A549 (cell line): ENCODE data around the gene CAPN9. TPM values are rescaled to one million over a fixed set of nuclear protein-coding genes. Genes with fewer than 3 reads are reported as not detected.

Experiments used
- ATAC-seq, 2 experiments: fragments of 200-7000 bp in 1 of 2; fragments of >200 bp in 1 of 2; cut with Nextera tagmentation in 1 of 2; cut with Tn5 transposase in 1 of 2; 3 replicates each; pipeline versions ENCODE4 v1.8.0 to v1.9.1; 2018 to 2020; ENCODE audit warnings: mild to moderate bottlenecking in 1 of 2, moderate library complexity in 1 of 2
- CTCF ChIA-PET: fragments of 300-600 bp; sonication (Branson Sonifier 250); formaldehyde crosslinking; extraction: SDS; loops from one replicate; lab custom pipeline; 2021; ENCODE audit warnings: antibody characterized with exemption, inconsistent platforms; lab: Yijun Ruan, JAX
- POLR2A ChIA-PET: fragments of 350-600 bp; formaldehyde crosslinking; extraction: SDS; loops from one replicate; lab custom pipeline; 2021; ENCODE audit warnings: antibody characterized with exemption, inconsistent platforms; lab: Yijun Ruan, JAX
- DNase-seq, 2 experiments: peaks; one replicate each; pipeline versions ENCODE4 v3.0.0 to v3.0.0-alpha.2; 2011 to 2016; ENCODE audit warnings: low read depth in 1 of 2, low spot score in 1 of 2
- FAIRE-seq: peaks from 2 replicates; lab custom pipeline; 2011; peaks lifted over from hg19 to GRCh38; lab: Jason Lieb, UNC
- H3K27ac ChIP-seq, 2 experiments: fragments of >200 bp; sonication (Bioruptor Twin); formaldehyde crosslinking; 3 replicates each; pipeline ENCODE4 v1.5.1; 2016 to 2017
- H3K4me1 ChIP-seq: fragments of >200 bp; sonication (Bioruptor Twin); formaldehyde crosslinking; 3 replicates; pipeline ENCODE4 v1.6.1; 2016
- H3K4me2 ChIP-seq: fragments of >200 bp; sonication (Bioruptor Twin); formaldehyde crosslinking; 3 replicates; pipeline ENCODE4 v1.6.1; 2016
- H3K4me3 ChIP-seq: fragments of >200 bp; sonication (Bioruptor Twin); formaldehyde crosslinking; 3 replicates; pipeline ENCODE4 v1.5.1; 2016
- H3K9me3 ChIP-seq: fragments of >200 bp; sonication (Bioruptor Twin); formaldehyde crosslinking; 3 replicates; pipeline ENCODE4 v1.6.1; 2016
- BHLHE40 ChIP-seq: IDR thresholded peaks from 2 replicates; pipeline ENCODE4 v1.6.1; 2012; ENCODE audit warnings: low read depth, low read length, inconsistent platforms
- CBX8 ChIP-seq: fragments of 200-600 bp; sonication (generic); IDR thresholded peaks from 2 replicates; pipeline ENCODE4 v1.6.1; 2016
- CHD2 ChIP-seq: fragments of 150-350 bp; IDR thresholded peaks from 2 replicates; pipeline ENCODE4 v1.6.1; 2014; ENCODE audit warnings: low read length; ENCODE audit not compliant: partially characterized antibody
- CHD4 ChIP-seq: fragments of 200-600 bp; sonication (generic); IDR thresholded peaks from 2 replicates; pipeline ENCODE4 v1.6.1; 2016; ENCODE audit warnings: antibody characterized with exemption, mild to moderate bottlenecking, borderline replicate concordance
- CTCF ChIP-seq: fragments of >200 bp; sonication (Bioruptor Twin); formaldehyde crosslinking; IDR thresholded peaks from 3 replicates; pipeline ENCODE4 v1.5.1; 2016
- FOXS1 ChIP-seq: fragments of 250-450 bp; sonication (Bioruptor Pico); IDR thresholded peaks from 2 replicates; pipeline ENCODE4 v1.5.0; 2020; ENCODE audit warnings: mild to moderate bottlenecking, moderate library complexity
- HDAC2 ChIP-seq: fragments of 200-600 bp; sonication (generic); IDR thresholded peaks from 2 replicates; pipeline ENCODE4 v1.6.1; 2016
- HOXB13 ChIP-seq: fragments of 250-450 bp; sonication (Bioruptor Pico); IDR thresholded peaks from 2 replicates; pipeline ENCODE4 v1.5.0; 2020; ENCODE audit warnings: low read depth, mild to moderate bottlenecking, moderate library complexity
- JUN ChIP-seq, 2 experiments: fragments of >200 bp; sonication (Bioruptor Twin); formaldehyde crosslinking; IDR thresholded peaks; 2 replicates in 1 of 2; 3 replicates in 1 of 2; pipeline ENCODE4 v1.6.1; 2016 to 2017
- KDM5A ChIP-seq: fragments of 200-600 bp; sonication (generic); IDR thresholded peaks from 2 replicates; pipeline ENCODE4 v1.6.1; 2016; ENCODE audit warnings: antibody characterized with exemption, mild to moderate bottlenecking
- MAZ ChIP-seq: fragments of 150-350 bp; IDR thresholded peaks from 2 replicates; pipeline ENCODE4 v1.6.1; 2014; ENCODE audit warnings: antibody characterized with exemption, low read depth, low read length, borderline replicate concordance
- MYC ChIP-seq: IDR thresholded peaks from 2 replicates; pipeline ENCODE4 v1.6.1; 2012; ENCODE audit warnings: mild to moderate bottlenecking, inconsistent platforms, low read length, improper control_type of control experiment, borderline replicate concordance
- NFE2L2 ChIP-seq: fragments of 150-350 bp; conservative IDR thresholded peaks from 2 replicates; pipeline ENCODE4 v1.6.1; 2014; ENCODE audit warnings: low read length
- NPAS2 ChIP-seq: fragments of 250-450 bp; sonication (Bioruptor Pico); IDR thresholded peaks from 2 replicates; pipeline ENCODE4 v1.8.0; 2022; ENCODE audit warnings: mild to moderate bottlenecking, moderate library complexity, borderline replicate concordance
- PHF8 ChIP-seq: fragments of 200-600 bp; sonication (generic); IDR thresholded peaks from 2 replicates; pipeline ENCODE4 v1.6.1; 2016; ENCODE audit warnings: low read depth, mild to moderate bottlenecking, antibody characterized with exemption, moderate library complexity, borderline replicate concordance
- POLR2A ChIP-seq: IDR thresholded peaks from 2 replicates; pipeline ENCODE4 v1.6.1; 2012; ENCODE audit warnings: mild to moderate bottlenecking, low read length
- POLR2AphosphoS2 ChIP-seq: conservative IDR thresholded peaks from 2 replicates; pipeline ENCODE4 v1.6.1; 2012; ENCODE audit warnings: low read length, improper control_type of control experiment, inconsistent platforms
- SREBF2 ChIP-seq: fragments of 450-650 bp; IDR thresholded peaks from 2 replicates; pipeline ENCODE4 v1.6.1; 2014; ENCODE audit warnings: mild to moderate bottlenecking, moderate library complexity
- TFCP2L1 ChIP-seq: fragments of 250-450 bp; sonication (Bioruptor Pico); IDR thresholded peaks from 2 replicates; pipeline ENCODE4 v1.5.0; 2021; ENCODE audit warnings: mild to moderate bottlenecking
- ZFP36 ChIP-seq: fragments of 450-650 bp; IDR thresholded peaks from 2 replicates; pipeline ENCODE4 v1.6.1; 2014; ENCODE audit warnings: borderline replicate concordance; ENCODE audit not compliant: partially characterized antibody
- WGBS: methylation state at CpG from one replicate; pipeline ENCODE4 v1.1.6; 2017; ENCODE audit errors: missing lambda C conversion rate; 5-methylcytosine and 5-hydroxymethylcytosine counted together
- polyA plus RNA-seq, 4 experiments: library from polyadenylated mRNA; depleted of rRNA in 3 of 4; stranded (reverse); fragments of >200 nt; fragmentation: RNase III in 1 of 4; extraction: RNeasy Plus Mini Kit Qiagen cat#74134 plus additional on column Dnase treatment in 1 of 4; gene quantifications; 2 replicates in 3 of 4; 3 replicates in 1 of 4; pipeline ENCODE4 v1.2.3, GENCODE V29; 2011 to 2017
- TF ChIP-seq, protein P1 (sequence below): fragments of >200 bp; sonication (Bioruptor Twin); formaldehyde crosslinking; IDR thresholded peaks from 2 replicates; pipeline ENCODE4 v1.6.1; 2016
- TF ChIP-seq, protein P2 (sequence below): fragments of >200 bp; sonication (Bioruptor Twin); formaldehyde crosslinking; IDR thresholded peaks from 3 replicates; pipeline ENCODE4 v1.6.1; 2016

The CAPN9 gene
- polyA plus RNA-seq, 2 of the 4 experiments (the other 2 are of a cell fraction): not detected

GRCh38 chr1:230848235-230848634, 101.0 kb downstream of the CAPN9 start:
- no peak overlapping the region for H3K4me2 ChIP-seq
- ATAC-seq (no peak), DNase-seq (no peak), FAIRE-seq (no peak)
- 85% methylated on average over 3 of the region's 3 CpGs for WGBS
- peaks cover 4% of the 10 kb centered on the region; the same call in 1 of the 3 replicates for H3K9me3 ChIP-seq
- POLR2A ChIA-PET: no interaction called here
- peaks cover 24% of the 10 kb centered on the region for H3K4me1 ChIP-seq
- no peak for TF ChIP-seq HOXB13 (CRISPR knock-in tag)
- TF ChIP-seq NPAS2 (CRISPR knock-in tag): no peak
- TF ChIP-seq, protein P1, sequence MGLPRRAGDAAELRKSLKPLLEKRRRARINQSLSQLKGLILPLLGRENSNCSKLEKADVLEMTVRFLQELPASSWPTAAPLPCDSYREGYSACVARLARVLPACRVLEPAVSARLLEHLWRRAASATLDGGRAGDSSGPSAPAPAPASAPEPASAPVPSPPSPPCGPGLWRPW: no peak
- no peak for TF ChIP-seq MYC
- CTCF ChIA-PET: interaction anchor here (1.6 kb wide), 1 partner anchor 40 kb away, joined by 4 read pairs; no protein-coding TSS in a partner anchor
- H3K27ac ChIP-seq: no peak overlapping the region
- no peak overlapping the region for H3K4me3 ChIP-seq

DNA sequence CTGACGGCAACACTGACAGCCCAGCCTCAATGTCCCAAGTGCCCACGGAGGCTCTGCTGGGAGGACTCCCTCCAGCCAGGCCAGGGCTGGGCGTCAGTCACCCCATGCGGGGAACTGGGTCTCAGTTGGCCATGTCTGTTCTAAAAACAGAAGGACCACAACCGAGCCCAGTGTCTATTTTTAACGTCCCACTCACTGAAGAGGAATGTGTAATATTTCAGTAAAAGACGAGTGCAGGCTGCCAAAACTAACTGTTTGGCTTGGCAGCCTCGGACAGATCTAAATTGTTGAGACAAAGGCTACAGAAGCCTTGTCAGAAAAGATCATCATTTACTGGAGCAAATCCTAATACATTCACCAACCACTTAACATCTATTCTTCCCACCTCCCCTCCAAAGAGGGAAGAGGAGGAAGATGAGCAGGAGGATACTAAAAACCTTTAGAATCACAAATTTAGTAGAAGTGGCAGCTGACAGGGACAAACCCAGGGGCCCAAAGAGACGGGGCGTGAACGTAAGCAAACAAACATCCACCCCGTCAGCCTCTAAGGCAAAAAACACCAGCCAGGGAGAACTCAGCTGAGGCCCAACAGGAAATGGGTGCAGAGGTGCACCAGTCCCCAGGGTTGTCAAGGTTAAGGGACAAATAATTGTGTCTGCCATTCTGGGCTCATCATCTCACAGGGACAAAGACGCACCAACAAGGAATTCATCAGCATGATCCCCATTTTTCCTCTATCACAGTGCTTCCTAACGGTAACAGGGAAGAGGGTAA, 102.5 kb downstream of the CAPN9 start:
- ATAC-seq (peak; percentile 33 to 81; a peak in 5 of 6 replicates), FAIRE-seq (no peak), DNase-seq (peak in 1 of 2 experiments; percentile 11)
- Histone ChIP-seq H3K27ac (peak overlapping the region in 1 of 2 experiments; percentile 47; a peak in 2 of 6 replicates), H3K4me2 (peak overlapping the region; percentile 53), H3K4me3 (no peak overlapping the region), H3K9me3 (peaks cover 5% of the 10 kb centered on the region; the same call in 1 of the 3 replicates), H3K4me1 (peaks cover 24% of the 10 kb centered on the region)
- ChIA-PET POLR2A (no interaction called here), CTCF (interaction anchor here (1.6 kb wide), 1 partner anchor 41 kb away, joined by 4 read pairs; no protein-coding TSS in a partner anchor)
- TF ChIP-seq NFE2L2: no peak
- no peak for TF ChIP-seq FOXS1 (CRISPR knock-in tag)
- no peak for TF ChIP-seq BHLHE40
- no peak for TF ChIP-seq CHD4
- TF ChIP-seq ZFP36: no peak
- no peak for TF ChIP-seq JUN (IDR thresholded peaks at IDR 0.05)
- TF ChIP-seq CBX8: no peak
- TF ChIP-seq HOXB13 (CRISPR knock-in tag): no peak
- TF ChIP-seq POLR2A: no peak
- TF ChIP-seq CTCF: no peak
- 48% methylated on average over 14 of the region's 14 CpGs for WGBS

GRCh38 chr1:230850547-230850946, 103.4 kb downstream of the CAPN9 start:
- peak in 1 of 2 experiments; percentile 15; a peak in 2 of 6 replicates for ATAC-seq
- ChIA-PET POLR2A (interaction anchor here (1.1 kb wide), 1 partner anchor 18 kb away, joined by 5 read pairs; the partner anchor contains the start of gene C1orf198), CTCF (interaction anchor here (1.0 kb wide), 1 partner anchor 38 kb away, joined by 3 read pairs; no protein-coding TSS in a partner anchor)
- Histone ChIP-seq H3K4me1 (peaks cover 24% of the 10 kb centered on the region), H3K4me3 (no peak overlapping the region), H3K9me3 (peaks cover 5% of the 10 kb centered on the region; the same call in 1 of the 3 replicates), H3K4me2 (peak overlapping the region; percentile 53), H3K27ac (peak overlapping the region in 1 of 2 experiments; percentile 47; a peak in 1 of 6 replicates)
- DNase-seq: no peak
- WGBS: 73% methylated on average over 8 of the region's 8 CpGs
- no peak for FAIRE-seq
- TF ChIP-seq KDM5A (no peak), PHF8 (no peak), MAZ (no peak), POLR2AphosphoS2 (no peak), HDAC2 (no peak), CHD2 (no peak), JUN (IDR thresholded peaks at IDR 0.05) (no peak), ZFP36 (no peak), TFCP2L1 (CRISPR knock-in tag) (no peak), CTCF (no peak), NPAS2 (CRISPR knock-in tag) (no peak), SREBF2 (no peak)
- TF ChIP-seq, protein P1: no peak
- TF ChIP-seq, protein P2, sequence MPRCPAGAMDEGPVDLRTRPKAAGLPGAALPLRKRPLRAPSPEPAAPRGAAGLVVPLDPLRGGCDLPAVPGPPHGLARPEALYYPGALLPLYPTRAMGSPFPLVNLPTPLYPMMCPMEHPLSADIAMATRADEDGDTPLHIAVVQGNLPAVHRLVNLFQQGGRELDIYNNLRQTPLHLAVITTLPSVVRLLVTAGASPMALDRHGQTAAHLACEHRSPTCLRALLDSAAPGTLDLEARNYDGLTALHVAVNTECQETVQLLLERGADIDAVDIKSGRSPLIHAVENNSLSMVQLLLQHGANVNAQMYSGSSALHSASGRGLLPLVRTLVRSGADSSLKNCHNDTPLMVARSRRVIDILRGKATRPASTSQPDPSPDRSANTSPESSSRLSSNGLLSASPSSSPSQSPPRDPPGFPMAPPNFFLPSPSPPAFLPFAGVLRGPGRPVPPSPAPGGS: no peak
